GM23248 (cell line): ENCODE measurements around the gene GMEB2.
"Not testable (repeated sequence)": the region's sequence is repeated elsewhere in the genome, so short reads cannot be mapped to it uniquely, and the experiment has no call there.

Experiments
- EZH2 ChIP-seq: fragments of 200-600 bp; sonication (generic); IDR thresholded peaks from 2 replicates; pipeline ENCODE4 v1.6.1; 2018; ENCODE audit warnings: antibody characterized with exemption, mild to moderate bottlenecking; ENCODE audit not compliant: insufficient read depth, poor library complexity, severe bottlenecking
- EZH2phosphoT487 ChIP-seq: fragments of 200-600 bp; sonication (generic); IDR thresholded peaks from 2 replicates; pipeline ENCODE4 v1.6.1; 2018; ENCODE audit warnings: antibody characterized with exemption, moderate library complexity, mild to moderate bottlenecking, low read depth; ENCODE audit not compliant: insufficient read depth

GRCh38 chr20:63571087-63571478 lies 55.8 kb downstream of the GMEB2 start:
- not testable (repeated sequence) for TF ChIP-seq EZH2phosphoT487, EZH2
